GM19099 (cell line): ENCODE results near the gene SETBP1.

ENCODE experiments used
- POLR2A ChIP-seq: IDR thresholded peaks from 3 replicates; pipeline ENCODE4 v1.6.1; 2011; ENCODE audit warnings: low read depth; ENCODE audit not compliant: insufficient read length; ENCODE audit errors: extremely low read depth

The SETBP1 gene

DNA sequence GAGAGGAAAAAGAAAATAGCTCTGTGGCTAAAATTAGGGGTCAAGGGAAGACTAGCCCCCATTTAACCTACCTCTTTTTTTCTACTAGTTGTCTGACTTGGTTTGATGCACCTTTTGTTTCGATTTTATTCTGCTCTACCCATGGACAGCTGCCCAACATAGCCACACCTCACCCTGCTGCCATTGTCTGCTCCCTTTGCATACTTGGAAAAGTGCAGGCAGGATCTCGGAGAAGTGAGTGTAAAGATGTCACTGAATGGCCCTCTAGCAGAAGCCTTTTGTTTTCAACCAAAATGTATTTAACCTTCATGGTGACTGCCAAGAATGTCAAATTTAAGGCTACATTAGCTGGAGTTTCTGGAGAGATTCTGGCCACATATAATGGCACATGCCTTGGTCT, 62.9 kb downstream of the SETBP1 start:
- TF ChIP-seq POLR2A, result no peak

DNA sequence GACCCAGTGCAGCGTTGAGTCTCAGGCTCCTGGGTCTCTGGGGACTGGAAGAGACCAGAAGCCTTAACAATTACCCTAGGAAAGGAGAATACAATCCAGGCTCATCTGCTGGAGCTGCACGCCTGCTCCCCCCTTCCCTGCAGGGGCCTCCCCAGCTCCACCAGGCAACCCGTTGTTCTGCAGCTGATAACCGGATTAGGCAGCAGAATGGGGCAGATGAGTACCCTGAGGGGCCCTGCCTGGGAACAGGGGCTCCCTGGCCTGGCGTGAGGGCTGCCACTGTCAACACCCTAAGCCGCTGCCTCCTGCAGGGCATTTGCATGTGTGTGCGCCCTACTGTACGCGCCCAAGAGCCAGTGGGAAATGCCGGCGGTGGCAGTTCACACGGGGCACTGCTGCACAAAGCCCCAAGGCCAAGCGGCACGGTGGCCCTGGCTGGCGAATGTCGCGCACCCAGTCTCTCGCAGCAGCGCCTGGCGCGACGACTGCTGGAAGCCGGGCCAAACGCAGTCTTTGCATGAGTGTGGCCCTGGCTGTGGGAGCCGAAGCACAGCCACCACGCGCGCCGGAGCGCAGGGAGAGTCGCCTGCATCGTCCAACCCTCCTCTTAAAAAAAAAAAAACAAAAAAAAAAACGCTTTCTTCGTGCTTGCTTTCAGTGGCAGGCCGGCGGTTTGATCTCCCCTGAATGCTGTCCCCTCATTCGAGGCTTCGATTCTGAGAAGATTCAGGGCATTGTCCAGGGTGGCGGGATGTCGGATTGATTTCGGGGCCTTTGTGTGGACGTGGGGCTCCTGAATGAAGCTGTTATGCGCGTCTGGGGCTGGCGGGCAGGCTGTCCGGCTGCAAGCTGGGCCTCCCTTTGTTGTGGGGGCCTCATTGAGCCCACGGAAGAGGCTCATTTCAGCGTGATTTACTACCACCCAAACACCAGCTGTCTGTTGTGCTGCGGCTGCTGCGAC, 63.8 kb downstream of the SETBP1 start:
- no peak for TF ChIP-seq POLR2A

DNA sequence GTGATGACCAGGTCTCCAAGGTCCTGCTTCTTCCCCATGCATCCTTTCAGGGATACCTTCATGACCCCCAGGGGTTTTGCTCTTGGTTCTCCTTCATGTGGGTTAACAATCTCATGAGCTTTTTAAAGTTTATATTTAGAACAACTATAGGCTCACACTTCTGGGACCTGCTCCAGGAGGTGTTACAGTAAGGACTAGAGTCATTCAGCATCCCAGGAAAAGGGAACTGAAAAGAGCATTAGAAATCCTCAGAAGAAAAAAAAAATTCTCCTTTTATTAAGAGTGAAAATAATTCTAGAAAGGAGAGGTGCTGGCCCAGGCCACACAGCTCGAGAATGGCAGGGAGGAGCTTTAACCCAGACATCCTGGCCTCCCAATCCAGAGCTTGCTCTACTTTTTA, 66.5 kb downstream of the SETBP1 start:
- TF ChIP-seq POLR2A, result no peak

DNA sequence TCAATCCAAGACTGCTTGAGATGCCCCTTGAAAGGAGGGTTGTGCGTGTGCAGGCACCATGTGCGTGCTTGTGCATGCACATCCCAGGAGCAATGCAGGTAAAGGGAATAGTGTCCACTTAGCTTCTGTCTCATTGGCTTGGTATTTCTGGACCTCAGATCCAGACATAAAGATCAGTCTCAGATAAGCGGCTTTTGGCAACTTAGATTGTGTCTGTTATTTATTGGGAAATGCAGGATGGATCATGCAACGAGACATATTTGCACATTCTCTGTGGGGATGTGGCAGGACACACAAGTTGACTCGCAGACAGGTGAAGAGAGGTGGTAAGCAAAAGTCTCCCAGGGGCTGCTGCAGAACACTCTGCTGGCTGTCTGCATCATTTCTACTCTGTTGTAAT, 67.9 kb downstream of the SETBP1 start:
- TF ChIP-seq POLR2A, result no peak

DNA sequence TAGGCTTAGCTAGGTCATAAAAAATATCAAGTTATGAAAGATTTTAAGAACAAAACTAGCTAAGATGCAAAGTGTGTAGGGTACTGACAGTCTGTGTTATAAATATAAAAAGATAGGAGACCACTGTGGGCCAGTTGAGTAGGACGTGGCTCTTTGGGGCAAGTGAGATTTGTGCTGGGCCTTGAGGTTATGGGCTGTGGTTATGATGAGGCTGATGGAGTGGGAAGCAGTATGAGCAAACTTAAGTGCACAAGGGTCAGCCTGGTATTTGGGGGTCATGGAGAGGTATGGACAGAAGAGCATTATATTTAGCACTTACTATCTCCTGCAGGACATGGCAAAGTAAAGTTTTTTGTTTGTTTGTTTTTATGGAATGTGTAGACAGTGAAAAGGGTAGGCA, 70.1 kb downstream of the SETBP1 start:
- no peak for TF ChIP-seq POLR2A

DNA sequence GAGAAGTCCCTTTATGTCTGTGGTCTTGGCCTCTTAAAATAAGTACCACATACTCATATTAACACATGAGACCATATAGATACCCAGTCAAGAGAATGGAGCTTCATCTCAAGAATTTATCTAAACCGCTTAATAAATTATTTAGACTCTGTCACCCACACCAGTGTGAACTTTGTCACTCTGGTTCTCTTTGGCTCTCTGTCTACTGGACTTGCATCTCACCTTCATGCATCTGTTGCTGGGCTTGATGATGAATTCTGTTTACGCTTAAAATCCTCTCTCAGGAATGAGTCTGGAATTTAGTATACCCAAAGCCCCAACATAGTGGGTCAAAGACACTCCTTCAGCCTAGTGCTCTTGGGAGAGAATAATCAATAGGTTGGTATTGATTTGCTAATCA, 73.9 kb downstream of the SETBP1 start:
- TF ChIP-seq POLR2A, result no peak

DNA sequence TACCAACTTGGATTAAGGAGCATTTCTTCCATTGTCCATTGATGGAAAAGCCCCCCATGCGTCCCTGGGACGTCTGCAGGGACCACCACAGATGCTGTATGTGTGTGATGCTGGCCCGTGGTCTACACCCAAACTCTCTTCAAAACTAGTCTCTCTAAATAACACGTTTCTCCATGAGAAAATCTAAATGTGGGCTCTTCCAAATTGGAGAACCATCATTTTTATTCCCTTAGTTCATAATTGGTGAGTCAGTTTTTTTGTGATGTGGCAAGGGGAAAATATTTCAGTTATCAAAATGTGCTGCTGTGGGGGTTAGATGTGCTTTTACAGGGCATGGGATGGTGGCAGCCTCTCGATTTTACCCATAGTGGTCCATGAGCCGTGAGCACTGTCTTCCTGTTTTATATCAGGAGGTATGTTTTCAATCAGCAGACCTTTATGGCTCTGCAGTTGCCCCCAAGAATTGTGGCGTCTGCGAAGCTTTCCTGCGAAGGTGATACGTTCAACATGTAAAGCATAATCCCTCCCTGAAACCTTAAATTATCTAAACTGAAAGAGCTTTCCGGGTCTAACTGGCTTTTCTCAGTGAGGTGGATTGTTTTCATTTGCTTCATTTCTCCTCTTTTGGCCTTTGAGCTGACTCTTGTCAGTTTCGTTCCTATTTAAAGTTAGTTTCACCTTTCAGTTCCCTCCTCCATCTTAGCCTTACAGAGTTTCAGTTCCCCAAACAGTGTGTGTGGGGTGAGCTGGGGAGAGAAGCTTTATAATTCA, 78.4 kb downstream of the SETBP1 start:
- TF ChIP-seq POLR2A, result no peak

DNA sequence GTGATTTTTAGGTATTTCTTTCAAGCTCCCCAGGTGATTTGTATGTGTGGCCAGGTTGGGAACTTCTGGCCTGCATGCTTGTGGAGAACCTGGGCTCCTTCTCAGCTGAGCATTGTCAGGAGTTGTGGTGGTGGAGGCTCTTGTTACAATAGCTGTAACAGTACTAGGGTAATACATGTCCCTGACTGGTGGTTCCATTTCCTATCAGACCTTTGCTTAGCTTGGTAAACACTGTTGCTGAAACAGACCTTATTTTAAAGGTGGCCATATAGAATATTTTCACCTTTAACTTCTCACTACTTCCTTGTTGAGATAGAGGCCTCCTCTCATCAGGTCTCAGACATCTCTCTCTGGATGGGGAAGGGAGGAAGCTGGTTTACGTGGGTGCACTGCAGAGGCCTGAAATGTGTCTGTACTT, 79.2 kb downstream of the SETBP1 start:
- no peak for TF ChIP-seq POLR2A

DNA sequence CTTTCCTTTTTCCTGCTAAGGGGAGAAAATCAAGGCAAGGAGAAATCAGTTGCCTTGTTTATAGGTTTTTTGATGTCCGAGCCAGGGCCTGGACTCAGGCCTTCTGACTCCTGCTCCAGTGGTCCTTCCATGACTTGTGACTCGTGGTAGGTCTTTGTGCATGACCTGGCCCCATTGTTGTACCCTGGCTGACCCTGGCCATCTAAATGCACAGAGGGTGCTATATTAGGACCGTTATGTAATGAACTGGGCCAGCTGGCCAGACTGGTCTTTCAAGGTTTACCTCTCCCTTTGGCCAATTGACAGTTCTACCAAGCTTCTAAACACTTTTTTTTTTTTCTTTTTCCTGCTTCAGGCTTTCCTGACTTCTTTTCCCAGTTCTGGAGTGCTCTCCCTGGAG, 81.1 kb downstream of the SETBP1 start:
- no peak for TF ChIP-seq POLR2A

DNA sequence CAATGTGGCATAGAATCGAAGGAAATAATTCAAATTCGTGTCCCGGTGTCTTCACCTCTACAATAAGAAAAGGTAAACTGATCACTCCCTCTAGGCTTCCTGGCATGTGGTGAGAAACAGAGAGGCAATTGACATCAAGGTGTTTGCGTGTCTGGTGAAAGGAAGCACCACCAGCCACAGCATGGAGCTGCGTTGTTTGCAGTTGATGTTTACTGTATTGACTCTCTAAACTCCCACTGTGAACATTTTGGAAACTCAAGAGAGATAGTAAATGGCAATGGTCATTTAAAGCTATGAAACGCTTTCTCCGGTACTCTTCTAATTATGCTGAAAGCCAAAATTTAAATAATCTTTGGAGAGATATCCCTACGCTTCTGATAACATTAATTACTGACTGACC, 82.6 kb downstream of the SETBP1 start:
- no peak for TF ChIP-seq POLR2A

DNA sequence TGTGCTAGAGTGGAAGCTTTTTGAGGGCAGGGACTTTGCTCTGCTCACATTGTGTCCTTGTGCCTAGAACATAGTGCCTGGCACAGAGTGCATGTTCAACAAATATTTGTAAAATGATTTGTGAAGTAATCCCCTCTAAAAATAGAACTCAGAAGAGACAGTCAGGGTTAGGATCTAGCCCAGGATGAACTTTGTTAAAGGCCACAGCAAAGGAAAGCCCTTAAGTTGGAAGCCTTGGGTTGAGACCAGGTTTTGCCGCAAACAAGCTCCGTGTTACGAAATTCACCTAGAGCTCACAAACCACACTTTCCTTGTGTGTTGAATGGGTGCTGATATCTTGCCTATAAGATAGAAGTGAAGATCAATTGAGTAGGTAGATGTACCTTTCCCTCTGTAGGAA, 84.2 kb downstream of the SETBP1 start:
- no peak for TF ChIP-seq POLR2A

DNA sequence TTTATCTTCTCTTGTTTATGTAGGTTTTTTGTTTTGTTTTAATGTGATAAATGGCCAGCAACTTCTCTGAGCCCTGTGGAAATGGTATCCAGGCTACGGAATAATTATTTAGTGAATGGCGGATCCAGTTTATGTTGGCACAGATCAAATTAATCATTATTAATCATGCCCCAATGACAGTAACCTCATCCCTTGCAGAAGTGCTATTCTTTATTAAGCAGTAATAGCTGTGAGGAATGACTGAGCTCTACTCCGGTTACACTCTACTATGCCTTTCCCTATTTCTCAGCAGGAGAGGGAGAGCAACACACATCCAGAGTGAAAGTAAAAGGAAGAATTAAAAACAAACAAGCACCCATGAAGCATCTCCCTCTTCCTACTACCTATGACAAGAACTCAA, 84.8 kb downstream of the SETBP1 start:
- no peak for TF ChIP-seq POLR2A

DNA sequence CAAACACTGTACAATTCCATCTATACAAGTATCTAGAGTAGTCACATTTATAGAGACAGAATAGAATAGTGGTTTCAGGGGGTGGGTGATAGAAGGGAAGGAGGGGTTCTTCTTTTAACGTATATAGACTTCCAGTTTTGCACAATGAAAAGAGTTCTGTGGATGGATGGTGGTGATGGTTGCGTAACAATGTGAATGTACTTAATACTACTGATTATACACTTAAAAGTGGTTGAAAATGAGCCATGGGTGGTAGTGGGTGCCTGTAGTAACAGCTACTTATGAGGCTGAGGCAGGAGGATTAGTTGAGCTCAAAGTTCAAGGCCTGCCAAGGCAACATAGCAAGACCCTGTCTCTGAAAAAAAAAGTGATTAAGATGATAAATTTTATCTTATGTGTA, 85.8 kb downstream of the SETBP1 start:
- no peak for TF ChIP-seq POLR2A

DNA sequence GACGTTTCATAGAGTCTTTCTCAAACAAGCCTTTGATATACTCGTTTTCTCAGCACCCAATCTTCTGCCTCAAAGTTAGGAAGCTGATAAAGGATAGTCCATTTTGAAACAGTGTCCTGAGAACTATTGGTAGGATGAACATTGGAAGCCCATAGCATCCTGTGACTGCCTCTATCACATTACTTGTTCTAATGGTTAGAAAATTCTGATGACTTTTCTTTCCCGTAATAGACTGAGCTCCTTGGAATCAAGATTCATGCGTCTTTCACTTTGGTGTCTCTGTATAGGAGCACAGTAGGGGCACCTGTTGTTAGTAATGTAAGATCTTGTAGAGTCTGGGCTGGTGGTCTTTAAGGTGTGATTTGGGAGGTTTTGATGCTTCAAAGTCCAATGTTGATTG, 87.1 kb downstream of the SETBP1 start:
- TF ChIP-seq POLR2A, result no peak

DNA sequence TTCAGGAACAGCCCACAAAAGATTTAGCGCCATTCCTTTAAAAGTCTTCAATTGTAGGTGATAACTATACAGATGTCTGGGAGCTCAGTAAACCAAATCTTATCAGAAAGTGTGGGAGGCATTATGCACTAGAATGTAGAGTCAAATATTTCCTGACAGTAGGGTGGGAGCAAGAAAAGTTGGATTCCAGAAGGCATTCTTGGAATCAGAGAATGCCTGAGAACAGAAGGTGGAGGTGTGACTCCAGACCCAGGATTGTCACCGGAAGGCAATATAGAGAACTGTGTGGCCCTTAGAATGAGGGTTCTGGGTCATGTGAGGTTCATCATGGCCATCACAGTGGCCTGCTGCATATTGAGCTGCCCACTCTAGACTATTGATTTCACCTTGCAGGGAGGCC, 90.0 kb downstream of the SETBP1 start:
- no peak for TF ChIP-seq POLR2A

DNA sequence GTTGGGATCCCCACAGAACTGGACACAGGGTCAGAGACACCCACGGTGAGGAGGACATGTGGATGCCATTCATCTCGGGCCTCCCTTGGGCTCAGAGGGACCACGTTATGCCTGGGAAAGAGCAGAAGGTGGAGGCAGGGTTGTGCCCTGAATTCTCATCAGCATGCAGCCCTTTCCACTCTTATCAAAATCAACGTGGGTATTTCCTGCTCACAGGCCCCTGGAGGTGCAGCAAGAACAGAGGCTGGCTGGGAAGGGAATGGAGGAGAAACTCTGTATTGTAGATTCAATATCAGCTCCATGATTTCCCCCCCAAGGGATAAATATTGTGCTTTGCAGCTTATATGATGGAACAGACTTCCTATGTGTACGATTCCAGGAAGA, 90.9 kb downstream of the SETBP1 start:
- no peak for TF ChIP-seq POLR2A
